H9 (cell line): ENCODE results near the gene SNRNP40. TPM values are rescaled to one million over a fixed set of nuclear protein-coding genes. Genes with fewer than 3 reads are reported as not detected.

Experiments used
- DNase-seq: peaks from one replicate; pipeline ENCODE4 v3.0.0-alpha.2; 2017
- H2AFZ ChIP-seq: one replicate; pipeline ENCODE4 v1.6.1; 2013; ENCODE audit warnings: mild to moderate bottlenecking, low read length, control low read depth, moderate library complexity
- H2AK5ac ChIP-seq: 2 replicates; pipeline ENCODE4 v1.6.1; 2013; ENCODE audit warnings: low read length, control low read depth, mixed read lengths; ENCODE audit not compliant: insufficient read length
- H2BK120ac ChIP-seq: one replicate; pipeline ENCODE4 v1.6.1; 2013; ENCODE audit warnings: low read depth, mild to moderate bottlenecking, low read length, control low read depth, inconsistent platforms; ENCODE audit not compliant: poor library complexity, severe bottlenecking
- H2BK12ac ChIP-seq: 2 replicates; pipeline ENCODE4 v1.6.1; 2013; ENCODE audit warnings: low read length, control low read depth, mixed read lengths, low read depth; ENCODE audit not compliant: insufficient read length
- H2BK15ac ChIP-seq: 2 replicates; pipeline ENCODE4 v1.6.1; 2013; ENCODE audit warnings: low read depth, low read length, control low read depth
- H2BK20ac ChIP-seq: one replicate; pipeline ENCODE4 v1.6.1; 2013; ENCODE audit warnings: low read depth, mild to moderate bottlenecking, low read length, control low read depth, inconsistent platforms; ENCODE audit not compliant: poor library complexity, severe bottlenecking
- H2BK5ac ChIP-seq: 2 replicates; pipeline ENCODE4 v1.6.1; 2013; ENCODE audit warnings: low read length, control low read depth, mixed read lengths; ENCODE audit not compliant: insufficient read length
- H3K14ac ChIP-seq: 2 replicates; pipeline ENCODE4 v1.6.1; 2013; ENCODE audit warnings: low read length, control low read depth; ENCODE audit not compliant: insufficient read depth
- H3K18ac ChIP-seq: 2 replicates; pipeline ENCODE4 v1.6.1; 2013; ENCODE audit warnings: low read depth, mild to moderate bottlenecking, mixed read lengths, low read length, control low read depth; ENCODE audit not compliant: insufficient read length
- H3K23ac ChIP-seq: 2 replicates; pipeline ENCODE4 v1.6.1; 2013; ENCODE audit warnings: low read length, control low read depth, mixed read lengths, low read depth; ENCODE audit not compliant: insufficient read length
- H3K23me2 ChIP-seq: 2 replicates; pipeline ENCODE4 v1.6.1; 2013; ENCODE audit warnings: low read depth, mild to moderate bottlenecking, mixed read lengths, low read length, control low read depth; ENCODE audit not compliant: insufficient read length, poor library complexity, severe bottlenecking
- H3K27ac ChIP-seq: 2 replicates; pipeline ENCODE4 v1.5.1; 2013; ENCODE audit warnings: low read length, control low read depth, mixed read lengths, low read depth; ENCODE audit not compliant: insufficient read length
- H3K27me3 ChIP-seq: 2 replicates; pipeline ENCODE4 v1.6.1; 2013; ENCODE audit warnings: low read length, control low read depth, inconsistent platforms; ENCODE audit not compliant: insufficient read depth
- H3K4ac ChIP-seq: 2 replicates; pipeline ENCODE4 v1.6.1; 2013; ENCODE audit warnings: low read depth, mild to moderate bottlenecking, control low read depth, inconsistent platforms, low read length, moderate library complexity
- H3K4me1 ChIP-seq: 2 replicates; pipeline ENCODE4 v1.6.1; 2013; ENCODE audit warnings: low read length, control low read depth, inconsistent platforms; ENCODE audit not compliant: insufficient read depth
- H3K4me2 ChIP-seq: 2 replicates; pipeline ENCODE4 v1.6.1; 2013; ENCODE audit warnings: low read length, control low read depth, mixed read lengths; ENCODE audit not compliant: insufficient read length, insufficient read depth
- H3K56ac ChIP-seq: 2 replicates; pipeline ENCODE4 v1.6.1; 2013; ENCODE audit warnings: low read depth, mild to moderate bottlenecking, mixed read lengths, low read length, control low read depth; ENCODE audit not compliant: insufficient read length
- H3K79me1 ChIP-seq: 2 replicates; pipeline ENCODE4 v1.6.1; 2013; ENCODE audit warnings: low read depth, mild to moderate bottlenecking, moderate library complexity, low read length, control low read depth, inconsistent platforms; ENCODE audit not compliant: insufficient read depth, poor library complexity, severe bottlenecking
- H3K79me2 ChIP-seq: 2 replicates; pipeline ENCODE4 v1.6.1; 2013; ENCODE audit warnings: low read length, control low read depth, inconsistent platforms; ENCODE audit not compliant: insufficient read depth
- H3K9ac ChIP-seq: 2 replicates; pipeline ENCODE4 v1.6.1; 2013; ENCODE audit warnings: low read length, control low read depth, mixed read lengths; ENCODE audit not compliant: insufficient read length; ENCODE audit errors: extremely low read depth
- H3K9me3 ChIP-seq: one replicate; pipeline ENCODE4 v1.6.1; 2013; ENCODE audit warnings: low read depth, low read length, inconsistent platforms; ENCODE audit not compliant: control insufficient read depth
- H3T11ph ChIP-seq: one replicate; pipeline ENCODE4 v1.6.1; 2013; ENCODE audit warnings: mild to moderate bottlenecking, low read length, control low read depth, inconsistent platforms
- H4K20me1 ChIP-seq: one replicate; pipeline ENCODE4 v1.6.1; 2013; ENCODE audit not compliant: control insufficient read depth, insufficient read length, insufficient read depth
- H4K5ac ChIP-seq: 2 replicates; pipeline ENCODE4 v1.6.1; 2013; ENCODE audit warnings: low read depth, mild to moderate bottlenecking, mixed read lengths, low read length, control low read depth; ENCODE audit not compliant: insufficient read length
- H4K8ac ChIP-seq: replicated peaks from 2 replicates; pipeline ENCODE4 v1.6.1; 2013; ENCODE audit warnings: low read length, control low read depth, mixed read lengths, low read depth; ENCODE audit not compliant: insufficient read length
- H4K91ac ChIP-seq: 2 replicates; pipeline ENCODE4 v1.6.1; 2013; ENCODE audit warnings: low read depth, mild to moderate bottlenecking, moderate library complexity, mixed read lengths, low read length, control low read depth; ENCODE audit not compliant: insufficient read length
- H3K27ac Mint-ChIP-seq, 3 experiments: 2 replicates in 2 of 3; 3 replicates in 1 of 3; pipeline ENCODE4 v1.8.0; 2020 to 2021; ENCODE audit warnings: mixed read lengths in 3 of 3, mild to moderate bottlenecking in 1 of 3, moderate library complexity in 1 of 3
- H3K27me3 Mint-ChIP-seq: 2 replicates; pipeline ENCODE4 v1.8.0; 2021; ENCODE audit warnings: low read depth, mild to moderate bottlenecking, moderate library complexity, mixed read lengths
- H3K36me3 Mint-ChIP-seq, 3 experiments: 2 replicates in 2 of 3; 3 replicates in 1 of 3; pipeline ENCODE4 v1.8.0; 2020 to 2021; ENCODE audit warnings: low read depth in 3 of 3, mixed read lengths in 3 of 3; ENCODE audit not compliant: insufficient read depth in 1 of 3
- H3K4me1 Mint-ChIP-seq, 2 experiments: 2 replicates each; pipeline ENCODE4 v1.8.0; 2020; ENCODE audit warnings: mixed read lengths in 2 of 2
- H3K4me3 Mint-ChIP-seq, 2 experiments: 2 replicates in 1 of 2; 3 replicates in 1 of 2; pipeline ENCODE4 v1.8.0; 2020 to 2021; ENCODE audit warnings: mild to moderate bottlenecking in 2 of 2, mixed read lengths in 2 of 2, moderate library complexity in 1 of 2
- H3K9me3 Mint-ChIP-seq, 2 experiments: 2 replicates in 1 of 2; 3 replicates in 1 of 2; pipeline ENCODE4 v1.8.0; 2020; ENCODE audit warnings: mild to moderate bottlenecking in 2 of 2, mixed read lengths in 2 of 2, moderate library complexity in 1 of 2
- WGBS: extraction: QIAGEN DNeasy Blood & Tissue Kit; methylation state at CpG from one replicate; pipeline ENCODE4 v1.1.7; 2013; ENCODE audit warnings: missing lambda C conversion rate, low lambda C conversion rate, mixed read lengths; ENCODE audit not compliant: insufficient read length; ENCODE audit errors: extremely low coverage; 5-methylcytosine and 5-hydroxymethylcytosine counted together
- total RNA-seq: library from RNA; stranded (reverse); gene quantifications from 2 replicates; pipeline ENCODE4 v1.2.1, GENCODE V29; 2021
- TF ChIP-seq, protein P1 (sequence below): fragments of 200-600 bp; sonication (generic); conservative IDR thresholded peaks from 3 replicates; pipeline ENCODE4 v1.8.0; 2021; ENCODE audit warnings: antibody characterized with exemption, mild to moderate bottlenecking

Gene SNRNP40
- total RNA-seq, 1 experiment from 2014 or later, result 132 TPM

DNA sequence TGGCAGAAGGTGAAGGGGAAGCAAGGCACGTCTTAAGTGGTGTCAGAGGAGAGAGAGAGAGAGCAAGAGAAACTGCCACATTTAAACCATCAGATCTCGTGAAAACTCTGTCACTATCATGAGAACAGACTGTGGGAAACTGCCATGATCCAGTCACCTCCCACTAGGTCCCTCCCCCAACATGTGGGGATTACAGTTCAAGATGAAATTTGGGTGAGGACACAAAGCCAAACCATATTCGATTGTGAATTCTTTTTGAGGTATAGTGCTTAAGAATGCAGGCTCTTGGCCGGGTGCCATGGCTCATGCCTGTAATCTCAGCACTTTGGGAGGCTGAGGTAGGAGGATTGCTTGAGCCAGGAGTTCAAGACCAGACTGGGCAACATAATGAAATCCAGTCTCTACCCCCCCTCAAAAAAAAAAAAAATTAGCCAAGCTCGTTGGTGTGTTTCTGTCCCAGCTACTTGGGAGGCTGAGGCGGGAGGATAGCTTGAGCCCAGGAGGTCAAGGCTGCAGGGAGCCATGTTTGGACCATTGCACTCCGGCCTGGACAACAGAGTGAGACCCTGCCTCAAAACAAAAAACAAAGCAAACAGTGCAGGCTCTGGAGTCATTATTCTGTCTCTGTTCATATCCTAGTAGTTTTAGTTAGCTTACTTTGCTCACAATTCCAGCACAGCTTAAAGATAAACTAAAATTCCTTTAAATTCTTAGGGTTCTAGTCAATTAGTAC is 6.3 kb upstream of the SNRNP40 start:
- H2BK20ac ChIP-seq, result no peak overlapping the region
- no peak overlapping the region for H3K9ac ChIP-seq
- H3K79me1 ChIP-seq, result no peaks in the 10 kb centered on the region
- no peak overlapping the region for H2BK120ac ChIP-seq
- H3K4ac ChIP-seq, result no peak overlapping the region
- Mint-ChIP-seq H3K4me1 (peaks cover 2 to 3% of the 10 kb centered on the region in 2 experiments; a peak in 3 of 4 replicates), H3K27me3 (no peaks in the 10 kb centered on the region), H3K36me3 (peaks cover 0 to 11% (median 2%) of the 10 kb centered on the region in 3 experiments; a peak in 5 of 7 replicates), H3K4me3 (no peak overlapping the region), H3K27ac (peak overlapping the region in 1 of 3 experiments; percentile 78; a peak in 1 of 7 replicates), H3K9me3 (no peaks in the 10 kb centered on the region)
- peaks cover 10% of the 10 kb centered on the region; the same call in 1 of the 2 replicates for H3K79me2 ChIP-seq
- no peaks in the 10 kb centered on the region for H3K23me2 ChIP-seq
- no peak overlapping the region for H3K14ac ChIP-seq
- no peak for DNase-seq
- H3T11ph ChIP-seq, result no peak overlapping the region
- H3K4me2 ChIP-seq, result no peak overlapping the region
- no peaks in the 10 kb centered on the region for H3K9me3 ChIP-seq
- no peak overlapping the region for H4K91ac ChIP-seq
- H3K23ac ChIP-seq, result no peak overlapping the region
- no peaks in the 10 kb centered on the region; the same call in 1 of the 2 replicates for H3K4me1 ChIP-seq
- H2AK5ac ChIP-seq, result no peak overlapping the region
- H4K5ac ChIP-seq, result no peak overlapping the region
- no peak overlapping the region for H3K27ac ChIP-seq
- no peak overlapping the region for H3K18ac ChIP-seq
- TF ChIP-seq, protein P1, sequence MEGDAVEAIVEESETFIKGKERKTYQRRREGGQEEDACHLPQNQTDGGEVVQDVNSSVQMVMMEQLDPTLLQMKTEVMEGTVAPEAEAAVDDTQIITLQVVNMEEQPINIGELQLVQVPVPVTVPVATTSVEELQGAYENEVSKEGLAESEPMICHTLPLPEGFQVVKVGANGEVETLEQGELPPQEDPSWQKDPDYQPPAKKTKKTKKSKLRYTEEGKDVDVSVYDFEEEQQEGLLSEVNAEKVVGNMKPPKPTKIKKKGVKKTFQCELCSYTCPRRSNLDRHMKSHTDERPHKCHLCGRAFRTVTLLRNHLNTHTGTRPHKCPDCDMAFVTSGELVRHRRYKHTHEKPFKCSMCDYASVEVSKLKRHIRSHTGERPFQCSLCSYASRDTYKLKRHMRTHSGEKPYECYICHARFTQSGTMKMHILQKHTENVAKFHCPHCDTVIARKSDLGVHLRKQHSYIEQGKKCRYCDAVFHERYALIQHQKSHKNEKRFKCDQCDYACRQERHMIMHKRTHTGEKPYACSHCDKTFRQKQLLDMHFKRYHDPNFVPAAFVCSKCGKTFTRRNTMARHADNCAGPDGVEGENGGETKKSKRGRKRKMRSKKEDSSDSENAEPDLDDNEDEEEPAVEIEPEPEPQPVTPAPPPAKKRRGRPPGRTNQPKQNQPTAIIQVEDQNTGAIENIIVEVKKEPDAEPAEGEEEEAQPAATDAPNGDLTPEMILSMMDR, result no peak
- no peak overlapping the region for H3K56ac ChIP-seq
- H2BK5ac ChIP-seq, result no peak overlapping the region
- WGBS, result no CpG with 5 or more reads among the region's 7 CpGs
- H2AFZ ChIP-seq, result no peak overlapping the region
- no peaks in the 10 kb centered on the region for H3K27me3 ChIP-seq
- H4K8ac ChIP-seq, result no peak overlapping the region
- H4K20me1 ChIP-seq, result no peaks in the 10 kb centered on the region
- no peak overlapping the region for H2BK15ac ChIP-seq
- H2BK12ac ChIP-seq, result no peak overlapping the region
